ENCODE data around the gene FNDC3B.
A peak's percentile ranks its signal among the peaks of the same experiment; 100 is the strongest.

The FNDC3B gene

DNA sequence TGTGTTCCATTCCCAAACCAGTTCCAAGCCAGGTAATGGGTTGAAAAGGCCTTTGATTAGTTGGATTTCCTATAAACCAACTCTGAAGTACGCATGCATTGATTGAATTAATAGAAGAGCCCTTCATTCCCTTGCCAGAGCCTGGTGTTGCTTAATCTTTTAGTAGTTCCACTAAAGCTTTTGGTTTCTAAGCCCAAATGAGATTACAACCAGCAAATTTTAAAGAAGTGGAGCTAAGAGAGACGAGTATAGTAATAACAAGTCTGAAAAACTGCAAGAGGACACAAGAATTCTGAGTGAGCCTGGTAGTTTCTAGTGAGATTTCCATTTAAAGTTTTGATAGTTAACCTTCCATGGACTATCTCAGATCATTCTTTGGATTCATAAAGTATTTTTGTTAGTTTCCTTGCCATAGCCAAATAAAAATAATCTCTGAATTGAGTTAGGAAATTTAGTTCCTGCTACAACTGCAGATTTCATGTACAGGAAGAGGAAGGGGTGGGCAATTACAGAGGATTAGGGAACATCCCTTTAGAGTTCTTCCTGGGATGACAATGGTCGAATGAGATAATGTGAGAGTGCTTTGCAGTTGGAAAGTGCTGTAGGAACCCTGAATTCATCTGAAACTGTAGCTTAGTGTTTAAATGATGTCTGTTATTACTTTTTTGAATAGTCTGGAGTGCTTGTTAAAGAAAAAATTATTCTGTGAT, 136.8 kb downstream of the FNDC3B start:
- H3K9me3 ChIP-seq = no peaks in the 10 kb centered on the region
- peaks cover 23 to 25% of the 10 kb centered on the region in 2 experiments for H3K4me1 ChIP-seq (ENCODE audit: control insufficient read depth in 1 of 2, insufficient read depth in 1 of 2, low read depth in 1 of 2, low read length in 1 of 2)
- no peaks in the 10 kb centered on the region for H3K27me3 ChIP-seq
- H3K27ac ChIP-seq = peak overlapping the region; percentile 65
- TF ChIP-seq, protein P1, sequence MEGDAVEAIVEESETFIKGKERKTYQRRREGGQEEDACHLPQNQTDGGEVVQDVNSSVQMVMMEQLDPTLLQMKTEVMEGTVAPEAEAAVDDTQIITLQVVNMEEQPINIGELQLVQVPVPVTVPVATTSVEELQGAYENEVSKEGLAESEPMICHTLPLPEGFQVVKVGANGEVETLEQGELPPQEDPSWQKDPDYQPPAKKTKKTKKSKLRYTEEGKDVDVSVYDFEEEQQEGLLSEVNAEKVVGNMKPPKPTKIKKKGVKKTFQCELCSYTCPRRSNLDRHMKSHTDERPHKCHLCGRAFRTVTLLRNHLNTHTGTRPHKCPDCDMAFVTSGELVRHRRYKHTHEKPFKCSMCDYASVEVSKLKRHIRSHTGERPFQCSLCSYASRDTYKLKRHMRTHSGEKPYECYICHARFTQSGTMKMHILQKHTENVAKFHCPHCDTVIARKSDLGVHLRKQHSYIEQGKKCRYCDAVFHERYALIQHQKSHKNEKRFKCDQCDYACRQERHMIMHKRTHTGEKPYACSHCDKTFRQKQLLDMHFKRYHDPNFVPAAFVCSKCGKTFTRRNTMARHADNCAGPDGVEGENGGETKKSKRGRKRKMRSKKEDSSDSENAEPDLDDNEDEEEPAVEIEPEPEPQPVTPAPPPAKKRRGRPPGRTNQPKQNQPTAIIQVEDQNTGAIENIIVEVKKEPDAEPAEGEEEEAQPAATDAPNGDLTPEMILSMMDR (IDR thresholded peaks at IDR 0.05) = no peak
- H3K36me3 ChIP-seq = no peaks in the 10 kb centered on the region
- no peak overlapping the region for H3K4me3 ChIP-seq (ENCODE audit: low read depth in 1 of 2, low read length in 1 of 2)

DNA sequence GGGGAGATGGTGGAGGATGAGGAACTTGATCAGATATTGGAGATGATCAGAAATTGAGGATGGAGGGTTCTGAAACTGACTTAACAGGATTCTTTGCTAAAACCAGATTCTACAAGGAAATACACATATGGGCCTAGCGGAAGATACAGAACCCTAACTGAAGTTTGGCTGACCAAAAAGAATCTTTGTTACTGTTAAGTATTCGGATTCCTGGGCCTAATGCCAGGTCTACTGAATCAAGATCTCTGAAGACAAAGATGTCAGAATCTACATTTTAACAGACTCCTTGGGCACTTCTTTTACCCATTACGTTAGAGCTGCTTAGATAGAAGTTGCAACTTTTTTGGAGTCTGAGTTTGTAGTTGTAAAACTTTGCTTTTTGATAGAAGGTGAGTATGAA, 137.7 kb downstream of the FNDC3B start:
- Histone ChIP-seq H3K27ac (peak overlapping the region; percentile 65), H3K4me3 (ENCODE audit: low read depth in 1 of 2, low read length in 1 of 2) (no peak overlapping the region), H3K36me3 (no peaks in the 10 kb centered on the region), H3K9me3 (no peaks in the 10 kb centered on the region), H3K27me3 (no peaks in the 10 kb centered on the region), H3K4me1 (ENCODE audit: control insufficient read depth in 1 of 2, insufficient read depth in 1 of 2, low read depth in 1 of 2, low read length in 1 of 2) (peaks cover 26 to 29% of the 10 kb centered on the region in 2 experiments)
- TF ChIP-seq, protein P1 (IDR thresholded peaks at IDR 0.05) = no peak

DNA sequence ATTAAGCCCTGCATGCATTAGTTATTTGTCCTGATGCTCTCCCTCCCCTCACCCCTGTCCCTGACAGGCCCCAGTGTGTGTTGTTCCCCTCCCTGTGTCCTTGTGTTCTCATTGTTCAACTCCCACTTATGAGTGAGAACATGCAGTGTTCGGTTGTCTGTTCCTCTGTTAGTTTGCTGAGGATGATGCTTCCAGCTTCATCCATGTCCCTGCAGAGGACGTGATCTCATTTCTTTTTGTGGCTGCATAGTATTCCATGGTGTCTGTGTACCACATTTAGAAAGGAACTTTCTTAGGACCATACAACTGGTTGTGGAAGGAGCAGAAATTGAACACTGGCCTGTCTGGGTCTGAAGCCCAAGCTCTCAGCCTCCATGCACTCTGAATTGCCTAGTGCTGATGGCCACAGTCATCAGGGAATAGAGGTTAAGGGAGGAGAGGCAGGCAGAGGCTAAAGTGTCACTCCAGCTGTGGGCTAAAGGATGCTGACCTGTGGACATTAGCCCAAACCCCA, 138.5 kb downstream of the FNDC3B start:
- Histone ChIP-seq H3K4me3 (ENCODE audit: low read depth in 1 of 2, low read length in 1 of 2) (no peak overlapping the region), H3K4me1 (ENCODE audit: control insufficient read depth in 1 of 2, insufficient read depth in 1 of 2, low read depth in 1 of 2, low read length in 1 of 2) (peaks cover 31 to 32% of the 10 kb centered on the region in 2 experiments), H3K36me3 (no peaks in the 10 kb centered on the region), H3K27me3 (no peaks in the 10 kb centered on the region), H3K27ac (peak overlapping the region; percentile 23), H3K9me3 (no peaks in the 10 kb centered on the region)
- TF ChIP-seq, protein P1 (IDR thresholded peaks at IDR 0.05) = no peak

DNA sequence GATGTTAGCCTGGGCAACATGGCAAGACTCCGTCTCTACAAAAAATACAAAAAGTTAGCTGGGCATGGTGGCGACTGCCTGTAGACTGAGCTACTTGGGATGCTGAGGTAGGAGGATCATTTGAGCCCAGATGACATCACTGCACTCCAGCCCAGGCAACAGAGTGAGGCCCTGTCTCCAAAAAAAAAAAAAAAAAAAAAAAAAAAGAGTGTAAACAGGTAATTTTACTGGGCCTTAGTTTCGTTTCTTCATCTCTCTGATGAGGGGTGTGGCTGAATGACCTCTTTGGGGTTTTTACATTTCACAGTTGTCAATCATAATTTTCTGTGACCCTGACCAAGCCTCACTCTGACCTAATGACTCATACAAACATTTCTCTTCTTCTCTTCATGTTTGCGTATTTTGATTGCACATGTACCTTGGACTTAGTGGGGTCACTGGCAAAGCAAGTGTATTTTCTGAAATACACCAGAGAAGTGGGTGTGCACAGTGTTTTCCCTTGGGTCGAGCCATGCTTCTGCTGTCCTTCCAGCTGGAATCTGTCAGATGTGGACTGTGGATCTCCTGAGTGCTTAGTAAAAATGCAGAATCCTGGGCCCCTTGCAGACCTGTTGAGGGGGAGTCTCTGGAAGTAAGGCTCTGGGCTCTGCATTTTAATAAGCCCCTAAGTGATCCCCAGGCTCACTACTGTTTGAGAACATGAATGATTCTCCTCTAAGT, 140.5 kb downstream of the FNDC3B start:
- Histone ChIP-seq H3K9me3 (no peaks in the 10 kb centered on the region), H3K4me3 (ENCODE audit: low read depth in 1 of 2, low read length in 1 of 2) (no peak overlapping the region), H3K27ac (no peak overlapping the region), H3K36me3 (no peaks in the 10 kb centered on the region), H3K27me3 (no peaks in the 10 kb centered on the region), H3K4me1 (ENCODE audit: control insufficient read depth in 1 of 2, insufficient read depth in 1 of 2, low read depth in 1 of 2, low read length in 1 of 2) (peaks cover 31 to 32% of the 10 kb centered on the region in 2 experiments)
- TF ChIP-seq, protein P1 (IDR thresholded peaks at IDR 0.05) = no peak

DNA sequence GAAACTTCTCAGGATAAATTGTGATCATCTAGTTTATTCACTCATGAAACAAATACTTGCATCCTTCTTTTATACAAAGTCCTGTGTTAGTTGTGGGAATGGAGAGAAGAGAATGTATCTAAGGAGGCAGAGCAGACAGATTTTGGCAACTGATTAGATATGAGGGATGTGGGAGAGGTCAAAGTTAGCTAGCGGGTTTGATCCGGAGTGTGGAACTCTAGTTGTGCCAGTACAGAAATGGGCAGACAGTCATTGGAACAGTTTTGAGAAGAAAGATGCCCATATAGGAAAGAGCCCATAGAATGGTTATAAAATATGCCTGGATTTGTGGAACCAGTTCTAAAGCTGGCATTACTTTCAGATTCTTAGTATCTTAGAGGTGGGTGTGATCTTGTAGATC, 141.1 kb downstream of the FNDC3B start:
- Histone ChIP-seq H3K36me3 (no peaks in the 10 kb centered on the region), H3K4me3 (ENCODE audit: low read depth in 1 of 2, low read length in 1 of 2) (no peak overlapping the region), H3K27me3 (no peaks in the 10 kb centered on the region), H3K9me3 (no peaks in the 10 kb centered on the region), H3K4me1 (ENCODE audit: control insufficient read depth in 1 of 2, insufficient read depth in 1 of 2, low read depth in 1 of 2, low read length in 1 of 2) (peaks cover 24 to 27% of the 10 kb centered on the region in 2 experiments), H3K27ac (no peak overlapping the region)
- TF ChIP-seq, protein P1 (IDR thresholded peaks at IDR 0.05) = no peak
